NCI-H187 (cell line): ENCODE data around the gene PHKG2.

Source experiments
- DNase-seq, 2 experiments: peaks; one replicate each; lab custom pipeline; 2025; lab: John Stamatoyannopoulos, UW

The PHKG2 gene

DNA sequence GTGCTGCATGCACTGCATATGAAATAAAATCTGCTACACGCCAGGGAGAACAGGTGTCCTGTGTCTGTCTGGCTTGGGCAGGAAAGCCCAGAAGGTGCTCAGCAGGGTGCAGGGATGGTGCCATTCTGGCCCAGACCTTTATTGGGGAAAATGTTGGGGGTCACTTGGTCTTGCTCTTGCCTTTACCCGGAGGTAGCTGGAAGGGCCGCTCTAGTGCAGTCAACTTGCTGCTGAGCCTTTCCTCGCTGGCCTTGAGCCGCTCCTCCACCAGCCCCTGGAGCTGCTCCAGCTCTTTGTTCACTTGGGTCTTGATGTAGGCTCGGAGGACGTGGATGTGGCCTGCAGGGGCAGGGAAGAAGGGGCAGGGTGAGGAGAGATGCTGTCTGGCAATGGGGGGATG, 9.1 kb downstream of the PHKG2 start:
- no peak for DNase-seq

DNA sequence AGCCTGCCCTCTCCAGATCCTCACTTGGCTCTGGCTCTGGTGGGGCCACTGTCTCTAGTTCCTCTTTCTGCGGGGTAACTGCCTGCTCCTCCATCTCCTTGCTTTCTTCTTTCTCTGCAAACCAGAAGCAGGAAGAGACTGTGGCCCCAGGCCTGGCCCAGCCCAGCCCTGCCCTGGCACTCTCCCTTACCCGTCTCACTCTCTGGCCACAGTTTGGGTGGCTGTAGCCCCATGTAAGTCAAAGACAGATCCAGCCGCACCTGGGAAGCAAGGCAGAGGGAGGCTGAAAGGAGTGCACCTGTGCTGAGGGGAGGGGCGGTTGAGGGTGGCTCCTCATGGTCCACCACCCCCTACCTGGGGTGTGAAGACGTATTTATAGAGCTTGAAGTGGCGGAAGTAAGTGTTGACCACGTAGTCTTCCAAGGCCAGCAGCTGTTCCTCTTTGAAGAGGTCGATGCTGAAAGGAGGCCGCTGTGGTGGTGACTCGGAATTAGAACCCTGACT, 10.8 kb downstream of the PHKG2 start:
- DNase-seq = no peak

DNA sequence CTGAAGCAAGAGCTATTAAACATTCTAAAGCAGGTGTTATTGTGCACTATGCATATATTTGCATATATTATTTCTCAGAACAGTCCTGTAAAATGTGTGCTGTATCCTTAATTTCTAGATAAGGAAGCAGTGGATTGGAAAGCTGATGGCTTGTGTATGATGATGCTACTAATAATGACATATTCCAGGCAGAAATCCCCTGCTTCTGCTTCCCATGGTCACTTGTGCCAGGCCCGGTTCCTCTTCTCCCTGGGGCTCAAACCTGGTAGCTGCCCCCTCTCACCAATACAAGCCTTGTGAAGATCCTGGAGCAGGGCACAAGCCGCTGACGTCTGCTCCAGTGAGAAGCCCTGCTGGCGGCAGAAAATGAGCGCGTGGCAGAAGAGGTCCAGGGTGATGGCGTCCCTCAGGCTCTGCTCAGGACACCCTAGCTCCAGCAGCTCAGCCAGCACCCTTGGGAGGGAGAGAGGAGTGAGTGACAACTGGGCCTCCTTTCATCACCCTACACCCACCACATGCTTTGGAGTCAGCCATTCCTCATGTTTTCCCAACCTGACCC, 11.9 kb downstream of the PHKG2 start:
- no peak for DNase-seq

DNA sequence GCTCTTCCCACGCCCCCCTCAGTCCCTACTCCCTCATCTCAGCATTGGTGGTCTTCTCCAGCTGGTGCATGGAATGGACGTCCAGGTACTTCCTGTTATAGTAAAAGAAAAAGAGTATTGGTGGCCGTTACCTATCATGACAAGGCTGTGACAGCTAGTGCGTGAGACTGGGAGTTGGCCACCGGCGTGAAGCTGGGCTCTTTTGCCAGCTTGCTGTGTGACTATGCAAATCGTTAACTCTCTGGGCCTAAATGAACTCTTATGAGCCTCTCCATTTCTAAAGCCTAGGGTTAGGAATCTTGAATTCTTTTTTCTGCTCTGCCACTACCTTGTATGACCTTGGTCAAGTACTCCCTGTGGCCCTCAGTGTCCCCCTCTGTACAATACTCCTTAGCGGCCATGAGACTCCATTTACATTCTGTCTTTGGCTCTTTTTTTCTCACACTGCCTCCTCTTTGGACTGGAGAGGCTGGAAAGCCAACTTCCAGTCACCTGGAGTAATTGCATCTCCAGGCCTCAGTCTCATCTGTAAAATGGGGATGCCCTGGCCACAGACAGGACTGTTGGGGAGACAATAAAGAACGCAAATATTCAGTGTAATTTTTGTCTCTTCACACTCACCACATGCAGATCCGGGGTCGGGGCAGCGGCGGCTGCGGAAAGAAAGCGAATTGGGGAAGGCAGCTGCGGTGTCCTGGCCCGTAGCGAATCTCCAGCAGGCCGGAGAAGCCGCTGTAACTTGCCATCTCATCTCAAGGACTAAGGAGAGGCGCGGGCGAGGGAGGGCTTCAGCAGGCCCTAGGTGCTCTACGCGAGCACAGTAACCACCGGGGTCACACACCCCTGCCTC, 12.6 kb downstream of the PHKG2 start:
- DNase-seq = no peak

DNA sequence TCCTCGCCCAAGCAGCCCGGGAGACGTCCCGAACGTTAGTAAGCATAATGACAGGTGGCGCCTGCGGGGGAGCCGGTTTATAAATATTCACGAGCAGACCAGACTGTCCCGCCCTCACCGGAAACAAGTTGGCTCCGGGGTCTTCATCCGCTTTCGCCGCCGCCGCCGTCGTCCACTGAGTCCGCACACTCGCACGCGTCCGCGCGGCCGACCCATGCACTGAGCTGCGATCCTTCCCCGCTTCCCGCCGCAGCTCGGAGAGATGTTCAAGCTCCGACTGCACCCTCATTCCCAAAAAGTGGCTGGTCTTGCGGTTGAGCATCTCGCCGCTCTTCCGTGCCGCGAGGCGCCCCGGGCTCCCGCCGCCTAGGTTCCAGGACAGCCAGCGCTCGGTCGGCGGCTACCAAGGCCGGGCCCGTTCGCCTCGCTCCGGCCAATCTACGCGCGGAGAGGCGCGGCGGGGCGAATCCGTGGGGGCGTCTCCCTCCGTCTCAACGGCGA, 13.3 kb downstream of the PHKG2 start:
- DNase-seq = no peak

DNA sequence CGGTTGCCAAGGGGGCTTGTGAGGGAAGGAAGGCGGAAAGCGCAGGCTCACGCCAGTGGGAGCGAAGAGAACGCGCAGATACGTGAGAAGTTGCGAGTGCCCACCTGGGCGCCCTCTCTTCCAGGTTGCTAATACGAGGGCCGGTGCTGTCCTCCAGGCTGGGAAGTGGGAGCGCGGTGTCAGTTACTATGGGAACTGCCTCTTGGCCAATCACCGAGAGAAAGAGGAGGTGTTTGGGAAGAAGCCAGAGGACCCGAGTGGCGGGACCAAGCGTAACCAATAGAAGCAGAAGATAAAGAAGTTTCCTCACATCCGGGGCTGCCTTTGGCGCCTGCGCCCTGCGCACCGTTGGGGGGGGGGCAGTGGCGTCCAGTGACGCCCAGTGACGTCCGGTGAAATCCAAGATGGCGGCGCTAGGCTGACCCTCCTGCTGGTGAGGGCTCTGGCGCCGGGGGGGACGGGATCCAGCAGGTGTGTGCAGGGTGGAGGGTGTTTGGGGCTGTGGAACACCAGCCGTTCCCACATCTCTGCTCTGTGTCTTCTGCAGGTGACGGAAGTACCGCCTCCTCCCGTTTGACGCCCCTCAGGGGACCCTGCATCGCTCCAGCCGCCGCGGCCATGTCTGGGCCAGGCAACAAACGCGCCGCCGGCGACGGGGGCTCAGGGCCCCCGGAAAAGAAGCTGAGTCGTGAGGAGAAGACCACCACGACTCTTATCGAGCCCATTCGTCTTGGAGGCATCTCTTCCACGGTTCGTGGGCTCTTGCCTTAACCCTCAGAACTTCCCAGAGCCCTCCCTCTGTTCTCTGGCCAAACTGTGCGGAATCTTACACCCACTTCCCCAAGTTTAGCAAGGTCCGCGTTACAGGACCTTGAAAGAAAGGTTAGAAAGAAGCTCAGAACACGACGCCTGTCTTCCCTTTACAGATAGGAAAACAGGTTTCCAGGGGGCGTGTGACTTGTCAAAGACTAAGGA, 14.0 kb downstream of the PHKG2 start, which contains the start of the genes CFAP119 and RNF40:
CFAP119 (minus strand) TSS at position 135 of the 975 bp plus-strand sequence. CDS start 314 bp downstream, outside the sequence.
RNF40 (plus strand) TSS at position 395 of the 975 bp plus-strand sequence; CDS start at position 619, 224 bp downstream.
- DNase-seq = peak; percentile 73 to 82

DNA sequence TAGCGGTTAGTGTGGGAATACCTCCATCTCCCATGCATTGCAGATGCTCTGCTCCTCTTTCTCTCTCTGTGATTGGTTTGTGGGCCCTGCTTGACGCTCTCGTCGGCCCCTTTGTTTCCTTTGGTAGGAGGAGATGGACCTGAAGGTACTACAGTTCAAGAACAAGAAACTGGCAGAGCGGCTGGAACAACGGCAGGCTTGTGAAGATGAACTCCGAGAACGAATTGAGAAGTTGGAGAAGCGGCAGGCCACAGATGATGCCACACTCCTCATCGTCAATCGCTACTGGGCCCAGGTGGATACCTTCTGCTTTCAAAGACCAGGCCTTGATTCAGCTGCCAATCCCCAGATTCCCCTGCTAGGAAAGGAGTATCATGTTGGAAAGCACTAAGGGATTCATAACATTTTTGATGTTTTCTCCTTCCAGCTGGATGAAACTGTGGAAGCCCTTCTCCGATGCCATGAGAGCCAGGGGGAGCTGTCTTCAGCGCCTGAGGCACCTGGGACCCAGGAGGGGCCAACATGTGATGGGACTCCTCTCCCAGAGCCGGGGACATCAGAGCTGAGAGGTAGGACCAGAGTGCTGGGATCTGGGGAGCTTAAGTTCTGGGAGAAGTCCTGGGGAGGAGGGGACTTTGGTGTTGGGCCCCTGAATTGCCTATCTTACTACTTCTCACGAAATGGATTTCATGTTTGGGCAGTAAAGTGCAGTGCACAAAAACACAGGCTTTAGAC, 14.9 kb downstream of the PHKG2 start:
- no peak for DNase-seq

DNA sequence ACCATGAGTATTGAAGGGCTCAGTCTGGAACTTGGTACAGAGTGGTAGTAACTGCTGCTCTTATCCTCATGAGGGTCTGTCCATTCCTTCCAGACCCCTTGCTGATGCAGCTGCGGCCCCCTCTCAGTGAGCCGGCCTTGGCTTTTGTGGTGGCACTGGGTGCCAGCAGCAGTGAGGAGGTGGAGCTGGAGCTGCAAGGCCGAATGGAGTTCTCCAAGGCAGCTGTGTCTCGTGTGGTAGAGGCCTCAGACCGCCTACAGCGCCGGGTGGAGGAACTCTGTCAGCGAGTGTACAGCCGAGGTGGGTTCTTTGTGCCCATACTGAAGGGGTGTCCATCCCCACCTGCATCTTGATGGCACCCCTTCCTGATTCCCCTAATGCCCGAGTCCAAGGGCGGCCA, 15.9 kb downstream of the PHKG2 start:
- no peak for DNase-seq

DNA sequence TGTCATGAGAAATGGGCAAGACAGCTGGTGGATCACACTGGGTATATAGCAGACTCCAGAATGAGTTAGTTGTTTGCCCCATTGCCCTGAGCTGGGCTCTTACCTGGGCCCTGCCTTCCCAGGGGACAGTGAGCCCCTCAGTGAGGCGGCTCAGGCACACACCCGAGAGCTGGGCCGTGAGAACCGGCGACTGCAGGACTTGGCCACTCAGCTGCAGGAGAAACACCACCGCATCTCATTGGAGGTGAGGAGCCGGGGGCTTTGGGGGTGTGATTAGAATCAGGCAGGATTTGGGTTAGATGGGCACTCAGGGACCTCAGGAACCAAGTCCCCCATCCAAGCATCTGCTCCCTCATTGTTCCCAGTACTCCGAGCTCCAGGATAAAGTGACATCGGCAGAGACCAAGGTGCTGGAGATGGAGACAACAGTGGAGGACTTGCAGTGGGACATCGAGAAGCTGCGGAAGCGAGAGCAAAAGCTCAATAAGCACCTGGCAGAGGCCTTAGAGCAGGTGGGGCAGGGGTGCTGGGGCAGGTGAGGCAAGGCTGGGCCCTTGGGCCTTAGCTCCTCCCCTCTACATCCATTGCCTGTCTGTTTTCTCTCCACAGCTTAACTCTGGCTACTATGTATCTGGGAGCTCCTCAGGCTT, 16.7 kb downstream of the PHKG2 start:
- no peak for DNase-seq

DNA sequence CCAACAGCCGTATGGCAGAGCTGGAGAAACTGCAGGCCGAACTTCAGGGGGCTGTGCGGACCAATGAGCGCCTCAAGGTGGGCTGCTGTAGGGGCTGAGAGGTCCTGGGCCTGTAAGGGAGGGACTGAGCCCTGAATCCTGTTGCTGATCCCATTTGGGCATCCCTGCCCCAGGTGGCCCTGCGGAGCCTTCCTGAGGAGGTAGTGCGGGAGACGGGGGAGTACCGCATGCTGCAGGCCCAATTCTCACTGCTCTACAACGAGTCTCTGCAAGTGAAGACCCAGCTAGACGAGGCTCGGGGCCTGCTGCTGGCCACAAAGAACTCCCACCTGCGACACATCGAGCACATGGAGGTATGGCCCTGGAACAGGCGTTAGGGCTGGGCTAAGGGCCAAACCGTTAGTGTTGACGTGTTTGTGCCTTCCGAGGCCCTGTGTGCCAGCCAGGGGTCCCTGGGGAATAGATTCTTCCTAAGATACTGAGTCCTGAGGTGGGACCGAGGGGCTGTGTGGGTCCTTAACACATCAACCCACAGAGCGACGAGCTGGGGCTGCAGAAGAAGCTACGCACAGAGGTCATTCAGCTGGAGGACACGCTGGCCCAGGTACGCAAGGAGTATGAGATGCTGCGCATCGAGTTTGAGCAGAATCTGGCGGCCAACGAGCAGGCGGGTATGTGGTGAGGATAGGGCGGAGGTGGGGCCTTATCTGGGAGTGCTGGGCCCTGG, 18.1 kb downstream of the PHKG2 start:
- DNase-seq = no peak

DNA sequence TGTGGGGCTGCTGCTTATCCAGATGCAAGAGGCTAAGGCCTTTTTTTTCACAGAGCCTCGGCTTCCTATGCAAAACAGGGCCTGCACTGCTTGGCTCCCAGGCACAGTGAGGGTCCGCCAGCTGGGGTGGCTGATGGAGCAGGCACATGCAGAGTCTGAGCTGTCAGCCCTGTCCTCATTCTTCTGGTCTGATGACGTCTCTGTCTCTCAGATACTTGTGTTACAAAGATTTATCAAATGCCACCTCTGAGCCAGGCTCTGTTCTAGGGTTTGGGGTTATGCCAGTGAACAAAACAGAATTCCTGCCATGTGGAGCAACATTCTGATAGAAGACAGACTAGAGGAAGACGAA, 18.7 kb downstream of the PHKG2 start:
- no peak for DNase-seq

DNA sequence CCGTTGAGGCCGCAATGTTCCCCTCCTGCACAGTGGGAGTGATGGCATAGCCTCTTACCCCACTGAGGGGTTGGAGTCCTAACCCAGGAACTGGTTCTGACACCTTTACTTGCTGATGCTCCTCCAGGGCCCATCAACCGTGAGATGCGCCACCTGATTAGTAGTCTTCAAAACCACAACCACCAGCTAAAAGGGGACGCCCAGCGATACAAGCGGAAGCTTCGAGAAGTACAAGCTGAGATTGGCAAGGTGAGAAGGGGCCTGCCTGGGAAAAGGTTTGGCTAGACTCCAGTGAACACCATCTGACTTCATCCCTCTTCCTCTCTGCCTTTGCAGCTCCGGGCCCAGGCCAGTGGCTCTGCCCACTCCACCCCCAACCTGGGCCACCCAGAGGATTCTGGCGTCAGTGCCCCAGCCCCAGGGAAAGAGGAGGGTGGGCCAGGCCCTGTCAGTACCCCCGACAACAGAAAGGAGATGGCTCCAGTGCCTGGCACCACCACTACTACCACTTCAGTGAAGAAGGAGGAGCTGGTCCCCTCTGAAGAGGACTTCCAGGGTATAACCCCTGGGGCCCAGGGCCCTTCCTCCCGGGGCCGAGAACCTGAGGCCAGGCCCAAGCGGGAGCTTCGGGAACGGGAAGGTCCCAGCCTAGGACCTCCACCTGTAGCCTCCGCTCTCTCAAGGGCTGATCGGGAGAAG, 19.7 kb downstream of the PHKG2 start:
- DNase-seq = no peak

DNA sequence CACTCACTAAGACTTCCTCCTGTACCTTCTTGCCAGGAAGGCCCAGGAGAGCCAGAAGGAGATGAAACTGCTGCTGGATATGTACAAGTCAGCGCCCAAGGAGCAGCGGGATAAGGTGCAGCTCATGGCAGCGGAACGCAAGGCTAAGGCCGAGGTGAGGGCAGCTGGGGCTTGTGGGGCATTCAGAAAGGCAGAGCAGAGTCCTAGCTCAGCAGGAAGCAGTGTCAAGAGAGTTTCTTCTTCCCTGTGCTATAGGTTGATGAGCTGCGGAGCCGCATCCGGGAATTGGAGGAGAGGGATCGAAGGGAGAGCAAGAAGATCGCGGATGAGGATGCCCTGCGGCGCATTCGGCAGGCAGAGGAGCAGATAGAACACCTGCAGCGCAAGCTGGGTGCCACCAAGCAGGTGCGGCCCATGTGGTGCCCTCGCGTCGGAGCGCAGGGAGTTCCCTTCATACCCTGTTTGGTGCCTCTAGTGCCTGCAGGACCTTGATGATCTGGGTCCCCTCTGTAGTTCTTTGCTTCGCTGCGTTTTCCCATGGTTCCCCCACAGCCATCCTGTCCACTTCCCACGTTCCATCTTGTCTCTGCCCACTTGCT, 20.5 kb downstream of the PHKG2 start:
- no peak for DNase-seq

DNA sequence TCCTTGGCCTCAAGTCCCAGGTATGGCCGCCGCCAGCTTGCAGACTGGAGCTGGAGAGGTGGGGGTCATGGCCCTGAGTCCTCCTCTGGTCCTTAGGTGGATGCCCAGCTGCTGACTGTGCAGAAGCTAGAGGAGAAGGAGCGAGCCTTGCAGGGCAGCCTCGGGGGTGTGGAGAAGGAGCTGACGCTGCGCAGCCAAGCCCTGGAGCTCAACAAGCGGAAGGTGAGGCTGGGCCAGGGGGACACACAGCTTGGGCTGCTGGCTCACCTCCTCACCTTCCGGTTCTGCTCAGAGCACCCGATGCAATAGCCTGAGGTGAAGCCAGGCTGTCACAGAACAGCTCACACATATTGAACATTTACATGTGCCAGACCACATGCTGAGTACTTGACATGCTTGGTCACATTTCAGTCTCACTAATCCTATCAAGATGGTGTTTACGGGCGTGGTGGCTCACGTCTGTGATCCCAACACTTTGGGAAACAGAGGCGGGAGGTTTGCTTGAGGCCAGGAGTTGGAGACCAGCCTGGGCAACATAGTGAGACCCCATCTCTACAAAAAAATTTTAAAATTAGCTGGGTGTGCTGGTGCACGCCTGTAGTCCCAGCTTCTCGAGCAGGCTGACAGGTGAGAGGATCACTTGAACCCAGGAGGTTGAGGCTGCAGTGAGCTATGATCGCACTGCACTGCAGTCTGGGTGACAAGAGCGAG, 21.3 kb downstream of the PHKG2 start:
- no peak for DNase-seq

DNA sequence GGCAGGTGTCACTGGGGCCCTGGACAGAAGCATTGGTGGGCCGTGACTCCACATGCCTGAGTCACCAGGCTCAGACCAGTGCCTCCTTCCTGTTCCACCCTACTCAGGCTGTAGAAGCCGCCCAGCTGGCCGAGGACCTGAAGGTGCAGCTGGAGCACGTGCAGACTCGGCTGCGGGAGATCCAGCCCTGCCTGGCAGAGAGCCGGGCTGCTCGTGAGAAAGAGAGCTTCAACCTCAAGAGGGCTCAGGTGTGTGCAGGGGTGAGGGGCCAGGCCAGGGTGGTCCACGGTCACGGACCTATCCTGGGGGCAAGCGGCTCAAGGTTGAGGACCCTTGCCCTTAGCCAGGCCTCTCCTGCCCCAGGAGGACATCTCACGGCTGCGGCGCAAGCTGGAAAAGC, 23.5 kb downstream of the PHKG2 start:
- DNase-seq = no peak

DNA sequence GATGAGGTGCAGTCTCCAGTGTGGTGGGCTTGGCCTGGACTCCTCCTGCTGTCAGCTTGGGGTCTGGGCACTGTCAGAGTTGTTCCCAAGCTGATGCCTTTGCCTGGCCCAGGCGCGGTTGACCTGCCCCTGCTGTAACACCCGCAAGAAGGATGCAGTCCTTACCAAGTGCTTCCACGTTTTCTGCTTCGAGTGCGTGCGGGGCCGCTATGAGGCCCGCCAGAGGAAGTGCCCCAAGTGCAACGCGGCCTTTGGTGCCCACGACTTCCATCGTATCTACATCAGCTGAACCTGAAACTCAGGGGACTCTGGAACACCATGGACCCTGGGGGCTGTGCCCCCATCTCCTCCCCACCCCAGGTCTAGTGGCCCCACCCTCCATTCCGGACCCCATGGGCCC, 25.6 kb downstream of the PHKG2 start:
- DNase-seq = no peak

DNA sequence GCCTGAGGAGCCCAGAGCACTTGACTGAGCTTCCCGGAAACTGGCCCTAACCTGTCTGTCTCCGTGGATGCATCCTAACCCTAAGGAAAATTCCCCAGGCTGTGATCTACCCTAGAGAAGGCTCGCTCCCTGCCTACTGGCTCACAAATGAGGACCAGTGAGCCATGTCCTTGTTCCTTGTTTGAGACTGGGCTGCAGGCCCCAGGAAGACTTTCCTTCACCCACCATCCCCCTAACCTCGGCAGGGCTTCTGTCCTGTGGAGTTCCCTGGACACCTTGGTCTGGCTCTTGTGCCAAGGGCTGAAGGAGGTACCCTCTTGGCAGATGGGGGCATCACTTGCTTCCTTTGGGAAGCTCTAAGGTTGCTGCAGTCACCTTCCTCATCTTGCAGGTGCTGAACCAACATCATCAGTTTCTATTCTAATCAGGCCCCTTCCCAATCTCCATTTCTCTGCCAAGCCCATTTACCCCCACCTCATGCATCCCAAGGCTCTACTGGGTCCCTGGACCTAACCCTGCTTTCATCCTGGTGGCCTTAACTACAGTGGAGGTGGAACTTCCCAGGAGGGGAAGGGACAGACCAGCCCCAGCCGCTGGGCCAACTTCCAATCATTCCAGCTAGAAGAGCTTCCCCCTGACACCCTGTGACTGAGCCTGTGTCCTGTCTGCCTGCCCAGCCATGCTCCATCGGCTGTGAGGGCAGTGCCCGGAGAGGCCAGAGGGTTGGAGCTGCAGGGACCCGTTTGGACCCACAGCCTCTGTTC, 26.3 kb downstream of the PHKG2 start:
- DNase-seq = no peak

DNA sequence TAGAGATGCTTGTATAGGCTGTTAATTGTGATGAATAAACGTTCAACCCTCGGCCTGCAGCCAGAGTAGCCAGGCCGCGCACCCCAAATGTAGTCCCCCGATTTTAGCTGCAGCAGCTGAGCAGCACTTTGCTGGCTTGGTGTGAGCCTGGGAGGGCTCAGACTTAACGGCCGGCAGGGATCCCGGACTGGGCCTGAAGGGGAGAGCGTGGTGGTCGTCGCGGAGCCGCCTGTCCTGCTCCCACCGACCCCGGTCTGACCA, 26.8 kb downstream of the PHKG2 start:
- DNase-seq = no peak
